ENCODE measurements around the gene CDCA4. TPM values are rescaled to one million over a fixed set of nuclear protein-coding genes. Genes with fewer than 3 reads are reported as not detected.

The CDCA4 gene
- total RNA-seq, 4 donors from 2014 or later: 5.3 to 8.0 (median 6.4) TPM

- no peak for DNase-seq (ENCODE audit: low spot score)
- TF ChIP-seq CTCF (IDR thresholded peaks at IDR 0.05): no peak
- no peak for ATAC-seq (ENCODE audit: low FRiP score)
Observed at GRCh38 chr14:104984056-104984894, 36.6 kb downstream of the CDCA4 start.

GRCh38 chr14:104983231-104983721 is 37.6 kb downstream of the CDCA4 start:
- ATAC-seq (ENCODE audit: low FRiP score) (no peak), DNase-seq (ENCODE audit: low spot score) (no peak)
- TF ChIP-seq CTCF (IDR thresholded peaks at IDR 0.05): no peak

- ATAC-seq (ENCODE audit: low FRiP score): no peak
- no peak for TF ChIP-seq CTCF (IDR thresholded peaks at IDR 0.05)
- DNase-seq (ENCODE audit: low spot score): no peak
Observed at GRCh38 chr14:104982548-104983230, 38.2 kb downstream of the CDCA4 start.

- DNase-seq (ENCODE audit: low spot score): no peak
- no peak for ATAC-seq (ENCODE audit: low FRiP score)
- TF ChIP-seq CTCF (IDR thresholded peaks at IDR 0.05): no peak
Observed at GRCh38 chr14:104981699-104982541, 39.0 kb downstream of the CDCA4 start.

- DNase-seq (ENCODE audit: low spot score) (no peak), ATAC-seq (ENCODE audit: low FRiP score) (no peak)
- TF ChIP-seq CTCF (IDR thresholded peaks at IDR 0.05): no peak
Observed at GRCh38 chr14:104980611-104981531, 40.0 kb downstream of the CDCA4 start.

Data from omental fat pad (tissue), 4 donors.